HL-60 (cell line): Measurements from ENCODE around the gene DGUOK.

Source experiments
- DNase-seq, 2 experiments: peaks; one replicate each; pipeline ENCODE4 v3.0.0-alpha.2; 2010 to 2020; ENCODE audit warnings: low read depth in 1 of 2, low spot score in 1 of 2
- H3K27ac ChIP-seq: fragments of 250-450 bp; sonication (Bioruptor Pico); replicated peaks from 2 replicates; pipeline ENCODE4 v1.5.1; 2020; ENCODE audit warnings: mild to moderate bottlenecking, moderate library complexity
- H3K27me3 ChIP-seq: fragments of 250-450 bp; sonication (Bioruptor Pico); 2 replicates; pipeline ENCODE4 v1.5.1; 2021; ENCODE audit warnings: mild to moderate bottlenecking, moderate library complexity; ENCODE audit not compliant: insufficient read depth, poor library complexity, severe bottlenecking
- H3K4me3 ChIP-seq: replicated peaks from 2 replicates; pipeline ENCODE4 v1.5.1; 2011; ENCODE audit warnings: mild to moderate bottlenecking, control low read depth, low read length; ENCODE audit not compliant: insufficient read depth
- CTCF ChIP-seq: IDR thresholded peaks from one replicate; pipeline ENCODE4 v1.5.1; 2011; ENCODE audit warnings: low read length, control low read depth, inconsistent platforms; ENCODE audit not compliant: insufficient read depth
- GABPA ChIP-seq: IDR thresholded peaks from 2 replicates; pipeline ENCODE4 v1.6.1; 2012; ENCODE audit warnings: low read depth
- POLR2AphosphoS5 ChIP-seq: IDR thresholded peaks from 2 replicates; pipeline ENCODE4 v1.6.1; 2012; ENCODE audit warnings: low read depth
- REST ChIP-seq: IDR thresholded peaks from 2 replicates; pipeline ENCODE4 v1.6.1; 2012; ENCODE audit warnings: low read depth; ENCODE audit not compliant: insufficient replicate concordance
- SPI1 ChIP-seq: IDR thresholded peaks from 2 replicates; pipeline ENCODE4 v1.6.1; 2012; ENCODE audit warnings: low read depth, mild to moderate bottlenecking, borderline replicate concordance

DGUOK gene

DNA sequence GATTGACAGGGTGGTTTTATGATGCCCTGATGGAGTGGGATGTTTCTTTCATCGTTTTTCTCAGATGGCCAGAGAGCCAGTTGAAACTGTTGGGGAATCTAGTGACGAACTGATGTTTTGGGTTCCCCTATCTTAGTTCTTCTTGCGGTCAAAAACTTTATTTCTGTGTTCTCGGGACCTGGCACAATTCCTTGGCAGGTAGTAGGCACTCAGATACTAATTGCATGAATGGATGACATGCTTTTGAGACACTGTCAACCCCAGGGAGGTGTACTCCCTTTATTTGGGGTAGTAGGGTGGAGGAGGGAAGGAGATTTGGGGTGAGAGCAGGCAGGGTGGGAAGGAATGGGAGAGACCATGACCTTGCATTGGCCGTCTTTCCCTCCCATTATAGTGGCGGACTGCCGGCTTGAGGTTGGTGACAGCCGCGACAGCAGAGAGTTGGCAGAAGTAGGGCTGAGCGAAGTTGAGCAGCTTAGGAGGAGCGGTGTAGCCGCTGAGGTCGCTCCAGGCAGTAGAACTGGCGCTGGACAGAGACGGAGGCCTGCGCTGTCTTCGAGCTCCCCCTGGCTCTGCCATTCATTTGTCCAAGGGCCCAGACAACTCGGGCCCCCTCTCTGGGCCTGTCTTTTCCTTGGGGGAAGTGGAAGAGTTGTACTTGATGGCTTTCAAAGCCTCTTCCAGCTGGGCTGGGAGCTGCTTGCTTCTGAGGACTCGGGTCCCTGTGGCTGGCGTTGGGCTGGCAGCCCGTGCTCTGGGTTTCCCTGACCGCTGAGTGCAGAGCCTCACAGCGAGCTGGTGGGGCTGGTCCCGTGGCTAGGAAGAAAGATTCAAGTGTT, 60.6 kb downstream of the DGUOK start:
- H3K27me3 ChIP-seq, result no peaks in the 10 kb centered on the region
- DNase-seq, result peak in 1 of 2 experiments; percentile 75
- TF ChIP-seq CTCF, result peak; percentile 5
- TF ChIP-seq SPI1, result peak; percentile 14; the same call in 1 of the 2 replicates
- no peak for TF ChIP-seq POLR2AphosphoS5
- TF ChIP-seq REST, result peak; percentile 87
- no peak for TF ChIP-seq GABPA
- peak overlapping the region; percentile 85; the same call in 1 of the 2 replicates for H3K27ac ChIP-seq
- peak overlapping the region; percentile 54 for H3K4me3 ChIP-seq

- Histone ChIP-seq H3K27ac (peak overlapping the region; percentile 5; the same call in 1 of the 2 replicates), H3K4me3 (peak overlapping the region; percentile 54), H3K27me3 (no peaks in the 10 kb centered on the region)
- no peak for TF ChIP-seq REST
- TF ChIP-seq POLR2AphosphoS5, result no peak
- TF ChIP-seq SPI1, result no peak
- no peak for TF ChIP-seq CTCF
- TF ChIP-seq GABPA, result no peak
- DNase-seq, result no peak
Observed at GRCh38 chr2:73987948-73988700, 61.4 kb downstream of the DGUOK start.

- no peak overlapping the region for H3K27ac ChIP-seq
- no peak overlapping the region for H3K4me3 ChIP-seq
- no peak for DNase-seq
- H3K27me3 ChIP-seq, result no peaks in the 10 kb centered on the region
- TF ChIP-seq SPI1, result no peak
- TF ChIP-seq GABPA, result no peak
- no peak for TF ChIP-seq CTCF
- TF ChIP-seq POLR2AphosphoS5, result no peak
- no peak for TF ChIP-seq REST
Observed at GRCh38 chr2:73989972-73990371, 63.3 kb downstream of the DGUOK start.
